SK-N-DZ (cell line): ENCODE data around the gene WNK4.

Experiments
- DNase-seq: peaks from one replicate; pipeline ENCODE4 v3.0.0-alpha.2; 2015; ENCODE audit warnings: low spot score
- small RNA-seq, 2 experiments: library from RNA; depleted of rRNA; stranded (forward); fragments of <200 nt; gene quantifications; one replicate each; pipeline ENCODE3, GENCODE V24; 2014

Gene WNK4

DNA sequence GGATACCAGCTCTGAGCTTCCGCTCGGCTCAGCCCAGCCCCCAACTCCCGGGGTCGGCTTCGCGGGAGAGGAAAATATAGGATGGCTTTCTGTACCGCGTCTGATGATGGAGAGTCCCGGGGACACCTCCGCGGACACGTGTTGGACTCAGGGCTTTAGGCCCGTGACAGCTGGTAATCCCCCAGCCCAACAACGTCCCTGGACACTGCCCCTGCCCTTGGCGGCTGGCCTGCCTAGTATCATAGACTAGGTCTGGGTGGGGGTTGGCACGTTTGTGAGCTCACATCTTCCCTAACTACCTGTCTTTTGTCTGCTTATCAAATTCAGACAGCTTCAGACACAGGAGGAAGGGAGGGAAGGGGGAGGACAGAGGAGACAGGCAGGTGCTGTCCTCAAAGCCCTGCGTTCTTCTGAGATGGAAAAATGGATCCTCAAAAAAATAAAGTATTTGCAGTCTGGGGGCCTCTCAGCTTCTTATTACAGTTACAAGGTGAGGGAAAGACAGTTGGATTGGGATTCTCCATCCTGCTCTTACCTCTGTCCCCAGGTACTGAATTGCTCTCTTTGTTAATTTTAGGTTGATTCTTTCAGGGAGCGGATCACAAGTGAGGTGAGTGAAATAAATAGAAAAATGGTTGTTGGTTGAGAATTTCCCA, 53.5 kb downstream of the WNK4 start:
- DNase-seq: no peak

DNA sequence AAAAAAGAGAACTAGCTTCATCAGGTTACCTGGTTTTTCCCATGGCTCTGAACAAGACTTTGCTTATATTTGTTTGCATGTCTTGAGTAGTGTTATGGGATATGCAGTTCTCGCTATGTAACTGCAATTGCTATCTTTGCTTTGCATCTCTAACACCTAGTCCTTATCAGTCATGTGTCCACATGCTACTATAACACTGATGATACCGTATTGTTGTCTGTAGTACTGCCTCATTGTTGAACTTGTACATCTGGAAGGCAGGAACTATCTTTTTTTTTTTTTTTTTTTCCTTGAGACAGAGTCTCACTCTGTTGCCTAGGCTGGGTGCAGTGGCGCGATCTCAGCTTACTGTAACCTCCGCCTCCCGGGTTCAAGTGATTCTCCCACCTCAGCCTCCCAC, 55.3 kb downstream of the WNK4 start:
- DNase-seq: no peak

GRCh38 chr17:42841975-42842685, 61.7 kb downstream of the WNK4 start:
- no peak for DNase-seq

- DNase-seq: peak; percentile 57
Observed at GRCh38 chr17:42843358-42843934, 63.0 kb downstream of the WNK4 start.

DNA sequence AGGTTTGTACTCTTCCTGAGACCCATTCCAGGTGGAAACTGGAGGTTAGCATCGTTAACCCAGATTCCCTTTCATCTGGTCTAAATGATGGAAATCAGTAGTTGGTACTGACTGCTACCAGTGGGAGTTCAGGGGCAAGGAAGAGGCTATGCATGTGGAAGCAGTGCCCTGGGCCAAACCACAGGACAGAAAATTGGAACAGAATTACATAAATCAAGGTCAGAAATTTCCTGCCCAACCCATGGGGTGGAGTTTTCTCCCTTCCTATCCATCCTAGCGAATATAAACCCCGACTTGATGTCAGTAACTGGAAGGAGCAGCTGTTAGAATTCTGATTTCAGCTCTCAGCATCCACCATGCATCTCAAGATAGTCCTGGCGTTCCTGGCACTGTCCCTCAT, 63.9 kb downstream of the WNK4 start, which contains the start of gene AOC2:
Gene AOC2 (plus strand): TSS at position 310 of the 400 bp plus-strand sequence. CDS start 47 bp downstream, at position 357.
- DNase-seq: no peak

GRCh38 chr17:42844761-42845555, 64.5 kb downstream of the WNK4 start:
- no peak for DNase-seq

GRCh38 chr17:42845556-42845917, 65.1 kb downstream of the WNK4 start:
- DNase-seq: no peak

- no peak for DNase-seq
Observed at GRCh38 chr17:42845918-42846593, 65.6 kb downstream of the WNK4 start.

Small RNA genes within 50 kb of the gene (small RNA-seq; reads per million reads assigned to genes)
- 0 reads per million in 2 experiments for gene HMGN2P15
- 0 reads per million in 2 experiments for gene MIR6781
